ENCODE data around the gene IGSF3.
"Not testable (repeated sequence)": the region's sequence is repeated elsewhere in the genome, so short reads cannot be mapped to it uniquely, and the experiment has no call there.

- TF ChIP-seq CTCF (IDR thresholded peaks at IDR 0.05; ENCODE audit: low read depth, low read length); MAX (IDR thresholded peaks at IDR 0.05; ENCODE audit: low read depth, low read length); POLR2A (IDR thresholded peaks at IDR 0.05; ENCODE audit: extremely low read depth, insufficient read length): not testable (repeated sequence)
These were observed 58.7 kb downstream of the IGSF3 start for GRCh38 chr1:116608841-116609240.
